A549 (cell line): ENCODE data around the gene WNT2.

Experiments
- CHD2 ChIP-seq: fragments of 150-350 bp; IDR thresholded peaks from 2 replicates; pipeline ENCODE4 v1.6.1; 2014; ENCODE audit warnings: low read length; ENCODE audit not compliant: partially characterized antibody
- EP300 ChIP-seq, 2 experiments: fragments of >200 bp; sonication (Bioruptor Twin); formaldehyde crosslinking; IDR thresholded peaks; 2 replicates in 1 of 2; 3 replicates in 1 of 2; pipeline ENCODE4 v1.6.1; 2016 to 2017
- HOXB13 ChIP-seq: fragments of 250-450 bp; sonication (Bioruptor Pico); IDR thresholded peaks from 2 replicates; pipeline ENCODE4 v1.5.0; 2020; ENCODE audit warnings: low read depth, mild to moderate bottlenecking, moderate library complexity
- POLR2A ChIP-seq: IDR thresholded peaks from 2 replicates; pipeline ENCODE4 v1.6.1; 2012; ENCODE audit warnings: mild to moderate bottlenecking, low read length
- TF ChIP-seq, protein P1 (sequence below): fragments of >200 bp; sonication (Bioruptor Twin); formaldehyde crosslinking; IDR thresholded peaks from 3 replicates; pipeline ENCODE4 v1.5.1; 2016

DNA sequence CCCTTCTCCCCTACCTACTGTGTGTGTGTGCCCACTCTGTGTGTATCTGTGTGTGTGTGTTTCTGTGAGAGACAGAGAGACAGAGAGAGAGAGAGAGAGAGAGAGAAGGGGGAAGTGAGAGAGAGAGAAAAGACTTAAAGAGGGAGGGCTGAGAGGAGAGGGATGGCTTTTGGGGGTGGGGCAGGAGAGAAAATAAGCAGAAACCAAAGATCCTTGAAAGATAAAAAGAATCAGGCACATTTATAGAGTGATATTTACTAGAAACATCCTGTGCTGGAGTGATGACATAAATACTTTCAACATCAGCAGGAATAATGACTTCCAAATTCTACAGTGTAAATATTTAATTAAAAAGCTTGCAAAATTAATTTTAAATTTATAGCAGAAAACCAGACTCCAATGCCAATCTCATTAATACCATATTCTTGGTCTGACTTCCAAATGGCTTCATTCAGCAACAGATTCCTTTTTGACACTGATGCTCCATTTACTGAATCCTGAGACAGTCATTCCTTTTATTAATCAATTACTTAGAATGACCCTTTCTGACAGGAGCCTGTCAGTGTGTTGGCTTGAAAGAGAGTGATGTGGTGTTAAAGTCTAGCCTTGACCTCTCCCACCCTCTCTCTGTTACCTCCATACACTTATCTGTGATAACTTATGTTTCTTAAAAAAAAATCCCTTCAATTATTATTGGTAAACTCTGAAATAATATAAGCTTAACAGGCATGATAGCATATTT, 41.7 kb upstream of the WNT2 start:
- TF ChIP-seq, protein P1, sequence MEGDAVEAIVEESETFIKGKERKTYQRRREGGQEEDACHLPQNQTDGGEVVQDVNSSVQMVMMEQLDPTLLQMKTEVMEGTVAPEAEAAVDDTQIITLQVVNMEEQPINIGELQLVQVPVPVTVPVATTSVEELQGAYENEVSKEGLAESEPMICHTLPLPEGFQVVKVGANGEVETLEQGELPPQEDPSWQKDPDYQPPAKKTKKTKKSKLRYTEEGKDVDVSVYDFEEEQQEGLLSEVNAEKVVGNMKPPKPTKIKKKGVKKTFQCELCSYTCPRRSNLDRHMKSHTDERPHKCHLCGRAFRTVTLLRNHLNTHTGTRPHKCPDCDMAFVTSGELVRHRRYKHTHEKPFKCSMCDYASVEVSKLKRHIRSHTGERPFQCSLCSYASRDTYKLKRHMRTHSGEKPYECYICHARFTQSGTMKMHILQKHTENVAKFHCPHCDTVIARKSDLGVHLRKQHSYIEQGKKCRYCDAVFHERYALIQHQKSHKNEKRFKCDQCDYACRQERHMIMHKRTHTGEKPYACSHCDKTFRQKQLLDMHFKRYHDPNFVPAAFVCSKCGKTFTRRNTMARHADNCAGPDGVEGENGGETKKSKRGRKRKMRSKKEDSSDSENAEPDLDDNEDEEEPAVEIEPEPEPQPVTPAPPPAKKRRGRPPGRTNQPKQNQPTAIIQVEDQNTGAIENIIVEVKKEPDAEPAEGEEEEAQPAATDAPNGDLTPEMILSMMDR, result no peak
- TF ChIP-seq CHD2, result no peak
- no peak for TF ChIP-seq EP300 (IDR thresholded peaks at IDR 0.05)
- no peak for TF ChIP-seq POLR2A
- no peak for TF ChIP-seq HOXB13 (CRISPR knock-in tag)
